GM23248 (cell line): ENCODE data around the gene THOC6. TPM values are rescaled to one million over a fixed set of nuclear protein-coding genes. Genes with fewer than 3 reads are reported as not detected.

Source experiments
- DNase-seq: peaks from one replicate; pipeline ENCODE4 v3.0.0-alpha.2; 2015
- H2AFZ ChIP-seq: fragments of 200-600 bp; sonication (generic); 2 replicates; pipeline ENCODE4 v1.6.1; 2016; ENCODE audit warnings: antibody characterized with exemption
- H3F3A ChIP-seq: fragments of 200-600 bp; sonication (generic); 2 replicates; pipeline ENCODE4 v1.6.1; 2016; ENCODE audit warnings: mild to moderate bottlenecking, antibody characterized with exemption, mixed run types; ENCODE audit not compliant: insufficient read depth
- H3K27ac ChIP-seq: fragments of 200-600 bp; sonication (generic); 2 replicates; pipeline ENCODE4 v1.5.1; 2016; ENCODE audit warnings: mild to moderate bottlenecking
- H3K27me3 ChIP-seq: fragments of 200-600 bp; sonication (generic); replicated peaks from 2 replicates; pipeline ENCODE4 v1.6.1; 2016; ENCODE audit warnings: mild to moderate bottlenecking; ENCODE audit not compliant: insufficient read depth
- H3K36me3 ChIP-seq: fragments of 200-600 bp; sonication (generic); 2 replicates; pipeline ENCODE4 v1.6.1; 2016; ENCODE audit warnings: low read depth, mild to moderate bottlenecking
- H3K4me1 ChIP-seq: fragments of 200-600 bp; sonication (generic); 2 replicates; pipeline ENCODE4 v1.6.1; 2016; ENCODE audit warnings: mild to moderate bottlenecking; ENCODE audit not compliant: insufficient read depth
- H3K4me2 ChIP-seq: fragments of 200-600 bp; sonication (generic); one replicate; pipeline ENCODE4 v1.6.1; 2016; ENCODE audit warnings: mild to moderate bottlenecking; ENCODE audit not compliant: unreplicated experiment
- H3K4me3 ChIP-seq: fragments of 200-600 bp; sonication (generic); 2 replicates; pipeline ENCODE4 v1.5.1; 2016; ENCODE audit warnings: mild to moderate bottlenecking
- H3K79me2 ChIP-seq: fragments of 200-600 bp; sonication (generic); 2 replicates; pipeline ENCODE4 v1.6.1; 2016; ENCODE audit warnings: mild to moderate bottlenecking; ENCODE audit not compliant: insufficient read depth
- H3K9ac ChIP-seq: fragments of 200-600 bp; sonication (generic); 2 replicates; pipeline ENCODE4 v1.6.1; 2016; ENCODE audit warnings: mild to moderate bottlenecking
- H3K9me2 ChIP-seq: fragments of 200-600 bp; sonication (generic); 2 replicates; pipeline ENCODE4 v1.6.1; 2016; ENCODE audit warnings: mixed run types, mild to moderate bottlenecking, moderate library complexity; ENCODE audit not compliant: insufficient read depth
- H3K9me3 ChIP-seq: fragments of 200-600 bp; sonication (generic); one replicate; pipeline ENCODE4 v1.6.1; 2017; ENCODE audit warnings: low read depth
- H4K20me1 ChIP-seq: fragments of 200-600 bp; sonication (generic); 2 replicates; pipeline ENCODE4 v1.6.0; 2016; ENCODE audit not compliant: insufficient read depth
- EZH2 ChIP-seq: fragments of 200-600 bp; sonication (generic); IDR thresholded peaks from 2 replicates; pipeline ENCODE4 v1.6.1; 2018; ENCODE audit warnings: antibody characterized with exemption, mild to moderate bottlenecking; ENCODE audit not compliant: insufficient read depth, poor library complexity, severe bottlenecking
- EZH2phosphoT487 ChIP-seq: fragments of 200-600 bp; sonication (generic); IDR thresholded peaks from 2 replicates; pipeline ENCODE4 v1.6.1; 2018; ENCODE audit warnings: antibody characterized with exemption, moderate library complexity, mild to moderate bottlenecking, low read depth; ENCODE audit not compliant: insufficient read depth
- WGBS, 2 experiments: methylation state at CpG; one replicate each; pipeline ENCODE4 v1.1.6; 2015 to 2017; ENCODE audit warnings: low lambda C conversion rate in 2 of 2, low coverage in 1 of 2; ENCODE audit errors: missing lambda C conversion rate in 2 of 2; 5-methylcytosine and 5-hydroxymethylcytosine counted together
- in situ Hi-C: fragments of 300-500 bp; cut with MboI; formaldehyde crosslinking; loops from 2 replicates; pipeline ENCODE4 v1.15.0; 2020
- polyA plus RNA-seq: library from polyadenylated mRNA; unstranded; fragments of >200 nt; fragmentation: Nextera tagmentation; extraction: Ambion mirVana; gene quantifications from 2 replicates; pipeline ENCODE4 v1.2.1, GENCODE V29; 2016
- total RNA-seq: library from RNA; depleted of rRNA; stranded (reverse); fragments of >200 nt; shearing (Covaris generic); gene quantifications from 2 replicates; pipeline ENCODE4 v1.2.3, GENCODE V29; 2014

The THOC6 gene
- total and polyA plus RNA-seq, 2 experiments from 2014 or later: 17.7 to 22.4 TPM

DNA sequence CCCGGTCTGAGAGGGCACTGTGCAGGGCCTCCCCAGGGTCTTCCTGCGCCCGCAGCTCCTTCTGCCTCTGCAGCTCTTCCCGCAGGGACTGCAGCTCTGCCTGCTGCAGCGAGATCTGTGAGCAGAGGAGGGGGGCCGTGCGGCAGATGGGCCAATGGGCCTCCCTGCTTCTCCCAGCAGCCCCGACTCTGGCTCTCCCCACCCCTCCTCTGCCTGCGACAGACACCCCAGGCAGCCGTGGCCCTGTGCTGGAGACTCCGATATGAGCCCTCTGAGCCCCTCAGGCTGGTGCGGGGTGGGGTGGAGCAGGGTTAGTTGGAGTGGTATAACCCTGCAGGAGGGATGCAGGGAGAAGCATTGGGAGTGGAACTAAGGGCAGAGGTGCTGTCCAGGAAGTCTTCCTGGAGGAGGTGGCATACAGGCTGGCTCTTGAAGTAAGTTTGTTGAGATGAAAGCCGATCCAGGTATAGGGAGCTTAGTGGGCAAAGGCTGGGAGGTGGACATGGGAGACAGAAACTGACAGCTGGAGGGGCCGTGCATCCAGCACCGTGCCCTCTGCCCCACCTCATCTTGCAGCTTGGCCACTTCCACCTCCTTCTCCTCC lies 5.0 kb downstream of the THOC6 start:
- H3K27me3 ChIP-seq: 0 out of 2 replicates have a peak, but pooled peaks cover 7% of the 10 kb centered on the region
- H4K20me1 ChIP-seq: no peaks in the 10 kb centered on the region
- no peak overlapping the region for H2AFZ ChIP-seq
- H3K27ac ChIP-seq: no peak overlapping the region
- no peaks in the 10 kb centered on the region for H3K79me2 ChIP-seq
- no peaks in the 10 kb centered on the region for H3K4me1 ChIP-seq
- no peak overlapping the region for H3K4me3 ChIP-seq
- no peaks in the 10 kb centered on the region for H3K9me3 ChIP-seq
- H3F3A ChIP-seq: 0 out of 2 replicates have a peak, but pooled peaks cover 7% of the 10 kb centered on the region
- DNase-seq: no peak
- TF ChIP-seq EZH2 (no peak), EZH2phosphoT487 (no peak)
- no peaks in the 10 kb centered on the region; the same call in 1 of the 2 replicates for H3K36me3 ChIP-seq
- H3K9me2 ChIP-seq: no peaks in the 10 kb centered on the region
- no peak overlapping the region for H3K4me2 ChIP-seq
- WGBS, 2 experiments: 34 to 36% methylated on average over 12 to 15 of the region's 15 CpGs
- H3K9ac ChIP-seq: peak overlapping the region; percentile 48; the same call in 1 of the 2 replicates
- in situ Hi-C loops: no loop called here

DNA sequence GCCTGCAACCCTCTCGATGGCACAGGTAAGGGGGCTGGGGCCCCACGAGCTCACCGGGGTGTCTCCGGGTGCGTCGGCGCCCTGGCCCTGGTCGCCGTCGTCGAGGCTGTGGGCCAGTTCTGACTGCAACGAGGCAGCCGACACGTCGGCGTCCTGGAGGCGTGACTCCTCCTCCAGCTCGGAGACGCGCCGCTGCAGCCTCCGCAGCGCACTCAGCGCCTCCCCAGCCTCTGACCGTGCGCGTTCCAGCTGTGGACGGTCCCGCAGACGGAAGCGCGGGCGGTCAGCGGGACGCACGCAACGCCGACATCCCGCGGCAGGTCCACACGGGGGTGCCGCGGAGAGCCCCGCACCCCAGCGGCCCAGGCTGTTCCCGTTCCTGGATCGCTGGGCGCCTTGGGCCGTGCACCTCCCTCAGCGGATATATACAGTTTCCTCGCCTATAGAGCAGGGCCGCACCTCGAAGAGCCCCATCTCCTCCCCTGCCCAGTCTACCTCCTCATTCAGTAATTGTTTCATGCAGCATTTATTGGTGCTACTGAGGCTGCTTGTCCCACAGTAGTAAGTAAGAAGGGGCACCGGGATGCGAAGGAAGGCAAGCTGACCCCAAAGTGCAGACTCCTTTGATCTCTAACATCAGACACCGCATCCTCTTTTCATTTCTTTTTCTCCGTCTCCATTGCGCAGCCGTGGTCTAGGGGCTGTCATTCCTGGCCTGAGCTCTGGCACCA lies 5.8 kb downstream of the THOC6 start:
- Histone ChIP-seq H3K27me3 (0 out of 2 replicates have a peak, but pooled peaks cover 7% of the 10 kb centered on the region), H3K36me3 (no peaks in the 10 kb centered on the region; the same call in 1 of the 2 replicates), H3K4me2 (peak overlapping the region; percentile 33), H3K9me3 (no peaks in the 10 kb centered on the region), H3K4me3 (peak overlapping the region; percentile 50), H4K20me1 (no peaks in the 10 kb centered on the region), H3K9ac (peak overlapping the region; percentile 48; the same call in 1 of the 2 replicates), H3F3A (0 out of 2 replicates have a peak, but pooled peaks cover 7% of the 10 kb centered on the region), H3K27ac (no peak overlapping the region), H3K9me2 (no peaks in the 10 kb centered on the region), H3K4me1 (no peaks in the 10 kb centered on the region), H2AFZ (peak overlapping the region; percentile 57), H3K79me2 (no peaks in the 10 kb centered on the region)
- peak; percentile 84 for DNase-seq
- WGBS, 2 experiments: 12 to 16% methylated on average over 45 to 54 of the region's 59 CpGs
- in situ Hi-C loops: no loop called here
- TF ChIP-seq EZH2 (no peak), EZH2phosphoT487 (no peak)

DNA sequence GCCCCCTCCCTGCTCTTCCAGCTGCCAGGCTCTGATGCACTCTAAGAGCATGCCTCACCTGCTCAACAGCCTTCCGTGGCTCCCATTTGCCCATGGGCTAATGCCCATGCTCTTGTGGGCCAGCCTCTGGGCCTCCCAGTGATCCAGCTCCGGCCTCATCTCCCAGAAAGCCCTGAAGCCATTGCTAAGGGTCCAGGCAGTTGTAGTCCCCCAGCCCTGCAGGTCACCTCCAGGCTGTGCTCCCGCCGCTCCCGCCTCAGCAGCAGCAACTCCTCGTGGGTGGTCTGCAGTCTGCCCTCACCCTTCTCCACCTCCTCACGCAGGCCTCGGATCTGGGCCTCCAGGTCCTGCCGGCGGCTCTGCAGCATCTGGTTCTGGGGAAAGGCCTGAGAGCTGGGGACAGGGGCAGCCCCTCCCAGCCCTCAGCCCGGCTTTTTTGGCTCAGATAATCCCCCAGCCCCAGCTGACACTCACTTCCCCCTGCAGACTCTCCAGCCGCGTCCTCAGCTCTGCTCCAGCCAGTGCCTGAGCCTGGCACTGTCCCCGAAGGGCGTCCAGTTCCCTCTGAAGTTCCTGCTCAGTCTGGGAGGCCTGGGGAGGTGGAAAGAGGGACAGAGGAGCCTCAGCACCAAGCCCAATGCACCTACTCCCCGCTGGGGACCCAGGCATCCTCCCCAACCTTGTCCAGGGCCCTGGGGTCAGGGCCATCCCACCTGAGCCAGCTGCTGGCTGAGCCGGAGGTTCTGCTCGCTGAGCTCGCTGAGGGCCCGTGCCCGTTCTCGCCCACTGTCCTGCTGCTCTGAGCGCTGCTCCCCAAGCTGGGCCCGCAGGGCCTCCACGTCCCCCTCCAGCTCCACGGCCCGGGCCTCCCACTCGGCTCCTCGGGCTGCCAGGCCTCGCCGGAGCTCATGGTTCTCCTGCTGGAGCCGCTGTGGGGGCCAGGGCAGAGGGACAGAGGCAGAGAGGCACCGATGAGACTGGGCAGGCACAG lies 6.7 kb downstream of the THOC6 start:
- Histone ChIP-seq H3K27ac (no peak overlapping the region), H2AFZ (no peak overlapping the region), H3K4me2 (no peak overlapping the region), H3K36me3 (no peaks in the 10 kb centered on the region; the same call in 1 of the 2 replicates), H3K4me3 (no peak overlapping the region), H3K9me3 (no peaks in the 10 kb centered on the region), H4K20me1 (no peaks in the 10 kb centered on the region), H3K27me3 (peaks cover 11% of the 10 kb centered on the region), H3K9me2 (no peaks in the 10 kb centered on the region), H3K4me1 (no peaks in the 10 kb centered on the region), H3K9ac (no peak overlapping the region), H3K79me2 (no peaks in the 10 kb centered on the region), H3F3A (0 out of 2 replicates have a peak, but pooled peaks cover 7% of the 10 kb centered on the region)
- WGBS, 2 experiments: 80 to 82% methylated on average over 27 to 33 of the region's 33 CpGs
- in situ Hi-C loops: no loop called here
- DNase-seq: no peak
- no peak for TF ChIP-seq EZH2phosphoT487
- TF ChIP-seq EZH2: no peak

DNA sequence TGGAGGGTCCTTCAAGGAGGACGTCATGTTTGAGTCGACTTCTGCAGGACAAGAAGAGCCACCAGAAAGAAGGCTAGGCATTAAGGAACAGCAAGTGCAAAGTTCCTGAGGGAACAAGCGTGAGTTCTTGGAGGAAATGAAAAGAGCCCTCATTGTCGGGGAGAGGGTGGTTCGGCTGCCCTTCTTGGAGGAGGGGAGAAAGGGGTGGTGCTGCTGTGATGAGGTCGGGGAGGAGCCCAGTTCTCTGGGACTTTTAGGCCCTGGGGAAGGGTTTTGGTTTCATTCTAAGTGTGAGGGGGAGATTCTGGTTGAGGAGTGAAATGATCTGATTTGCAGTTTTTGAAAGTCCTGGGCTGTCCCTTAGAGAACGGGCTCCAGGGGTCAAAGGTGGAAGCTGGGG lies 8.8 kb downstream of the THOC6 start:
- no peaks in the 10 kb centered on the region for H3K9me3 ChIP-seq
- peaks cover 32% of the 10 kb centered on the region for H3K27me3 ChIP-seq
- TF ChIP-seq EZH2phosphoT487: no peak
- no peak for TF ChIP-seq EZH2
- no peaks in the 10 kb centered on the region for H3K9me2 ChIP-seq
- H4K20me1 ChIP-seq: no peaks in the 10 kb centered on the region
- no peaks in the 10 kb centered on the region for H3K79me2 ChIP-seq
- in situ Hi-C loops: no loop called here
- H3F3A ChIP-seq: 0 out of 2 replicates have a peak, but pooled peaks cover 7% of the 10 kb centered on the region
- H2AFZ ChIP-seq: no peak overlapping the region
- no peak overlapping the region for H3K4me3 ChIP-seq
- H3K4me2 ChIP-seq: no peak overlapping the region
- DNase-seq: no peak
- no peak overlapping the region for H3K27ac ChIP-seq
- H3K9ac ChIP-seq: no peak overlapping the region
- H3K36me3 ChIP-seq: no peaks in the 10 kb centered on the region
- H3K4me1 ChIP-seq: no peaks in the 10 kb centered on the region
- WGBS, 2 experiments: 47 to 52% methylated on average over 6 to 7 of the region's 7 CpGs
